HG03135 (cell line): ENCODE measurements around the gene CDK8.

Source experiments
- ATAC-seq: cut with Tn5 transposase; IDR thresholded peaks from one replicate; pipeline ENCODE4 v1.9.1; 2021; ENCODE audit warnings: mild to moderate bottlenecking, moderate library complexity; ENCODE audit not compliant: unreplicated experiment

The CDK8 gene

GRCh38 chr13:26436914-26437313 is 183.0 kb downstream of the CDK8 start:
- no peak for ATAC-seq

GRCh38 chr13:26440111-26440510 is 186.2 kb downstream of the CDK8 start:
- no peak for ATAC-seq

- ATAC-seq: no peak
Measured at GRCh38 chr13:26441476-26441875, 187.5 kb downstream of the CDK8 start.

- no peak for ATAC-seq
Measured at GRCh38 chr13:26442541-26442940, 188.6 kb downstream of the CDK8 start.

GRCh38 chr13:26445092-26445491 is 191.2 kb downstream of the CDK8 start:
- ATAC-seq: no peak

DNA sequence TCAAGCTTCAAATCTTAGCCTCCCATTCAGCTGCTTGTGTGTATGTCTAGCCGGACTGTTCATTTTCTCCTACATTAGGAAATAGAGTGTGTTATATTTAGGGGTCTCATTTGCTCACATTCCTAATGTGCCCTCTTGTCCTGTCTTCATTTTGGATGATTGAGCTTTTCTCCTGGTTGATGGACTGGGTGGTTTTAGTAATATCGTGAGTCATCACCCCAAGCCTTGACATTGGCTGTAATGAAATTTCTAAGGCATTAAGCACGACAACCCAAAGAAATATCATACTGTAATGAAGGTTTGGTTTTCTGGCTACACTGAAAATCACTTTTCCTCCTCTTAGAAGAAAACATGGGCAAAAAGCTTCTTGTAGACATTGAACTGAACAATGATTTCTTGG is 192.8 kb downstream of the CDK8 start:
- ATAC-seq: no peak

DNA sequence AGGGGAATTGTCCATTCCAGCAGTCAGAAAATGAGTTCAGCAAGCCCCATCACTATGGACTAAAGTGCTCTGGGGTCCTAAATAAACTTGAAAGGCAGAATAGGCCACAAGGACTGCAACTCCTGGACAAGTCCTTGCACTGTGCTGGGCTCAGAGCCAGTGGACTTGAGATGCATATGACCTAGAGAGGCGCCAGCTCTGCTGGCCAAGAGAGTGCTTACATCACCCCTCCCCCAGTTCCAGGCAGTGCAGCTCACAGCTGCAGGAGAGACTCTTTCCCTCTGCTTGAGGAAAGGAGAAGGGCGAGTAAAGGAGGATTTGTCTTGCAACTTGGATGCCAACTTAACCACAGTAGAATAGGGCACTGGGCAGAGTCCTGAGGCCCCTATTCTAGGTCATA is 194.1 kb downstream of the CDK8 start:
- no peak for ATAC-seq

GRCh38 chr13:26449063-26449848 is 195.3 kb downstream of the CDK8 start:
- ATAC-seq: no peak
